IMR-90 (cell line): ENCODE results near the gene CCDC171. TPM values are rescaled to one million over a fixed set of nuclear protein-coding genes. Genes with fewer than 3 reads are reported as not detected.

Experiments used
- ATAC-seq: fragments of 200-7000 bp; cut with Tn5 transposase; 2 replicates; pipeline ENCODE4 v1.9.1; 2020; ENCODE audit warnings: low read depth, mild to moderate bottlenecking, moderate library complexity
- BruUV-seq: library from RNA; stranded (reverse); fragments of 400-500 nt; replicated peaks from 2 replicates; lab custom pipeline; 2021; lab: Mats Ljungman, UMichigan
- CTCF ChIA-PET: fragments of 300-600 bp; formaldehyde crosslinking; extraction: SDS; loops from one replicate; lab custom pipeline; 2021; ENCODE audit warnings: antibody characterized with exemption; lab: Yijun Ruan, JAX
- POLR2A ChIA-PET: fragments of 300-600 bp; sonication (Branson Sonifier 250); formaldehyde crosslinking; loops from one replicate; lab custom pipeline; 2022; ENCODE audit warnings: antibody characterized with exemption; ENCODE audit not compliant: unreplicated experiment; lab: Charles Lee
- DNase-seq: peaks from one replicate; pipeline ENCODE4 v3.0.0; 2013
- H2AFZ ChIP-seq: replicated peaks from 2 replicates; pipeline ENCODE3; 2013; ENCODE audit warnings: low read length, mild to moderate bottlenecking; ENCODE audit not compliant: poor library complexity
- H2AK5ac ChIP-seq: 2 replicates; pipeline ENCODE4 v1.6.1; 2013; ENCODE audit warnings: low read depth, low read length, inconsistent platforms
- H2AK9ac ChIP-seq: replicated peaks from 2 replicates; pipeline ENCODE3; 2013; ENCODE audit warnings: mild to moderate bottlenecking, low read depth, low read length, moderate library complexity; ENCODE audit not compliant: poor library complexity
- H2BK120ac ChIP-seq: 2 replicates; pipeline ENCODE4 v1.6.1; 2013; ENCODE audit warnings: low read depth, low read length, inconsistent platforms
- H2BK15ac ChIP-seq: 3 replicates; pipeline ENCODE4 v1.6.1; 2013; ENCODE audit warnings: low read depth, low read length, inconsistent platforms
- H2BK20ac ChIP-seq: 2 replicates; pipeline ENCODE4 v1.6.1; 2013; ENCODE audit warnings: low read depth, mild to moderate bottlenecking, inconsistent platforms, low read length, moderate library complexity
- H2BK5ac ChIP-seq: 2 replicates; pipeline ENCODE4 v1.6.1; 2013; ENCODE audit warnings: mild to moderate bottlenecking, low read depth, low read length, inconsistent platforms; ENCODE audit not compliant: poor library complexity, severe bottlenecking
- H3K14ac ChIP-seq: replicated peaks from 2 replicates; pipeline ENCODE4 v1.6.1; 2013; ENCODE audit warnings: low read depth, low read length, inconsistent platforms
- H3K18ac ChIP-seq: 2 replicates; pipeline ENCODE4 v1.6.1; 2013; ENCODE audit warnings: low read depth, low read length, control low read depth
- H3K23ac ChIP-seq: 2 replicates; pipeline ENCODE4 v1.6.1; 2013; ENCODE audit warnings: low read depth, low read length, inconsistent platforms
- H3K27ac ChIP-seq: 2 replicates; pipeline ENCODE4 v1.5.1; 2013; ENCODE audit warnings: mild to moderate bottlenecking, control low read depth, low read length; ENCODE audit not compliant: insufficient read depth
- H3K27me3 ChIP-seq: 2 replicates; pipeline ENCODE4 v1.6.1; 2013; ENCODE audit warnings: low read length; ENCODE audit not compliant: control insufficient read depth, insufficient read depth
- H3K36me3 ChIP-seq: 2 replicates; pipeline ENCODE4 v1.6.1; 2013; ENCODE audit warnings: low read length, mixed read lengths; ENCODE audit not compliant: control insufficient read depth, insufficient read depth
- H3K4ac ChIP-seq: 2 replicates; pipeline ENCODE4 v1.6.1; 2013; ENCODE audit warnings: low read depth, low read length, inconsistent platforms
- H3K4me1 ChIP-seq: 2 replicates; pipeline ENCODE4 v1.6.1; 2013; ENCODE audit warnings: low read length, mixed read lengths; ENCODE audit not compliant: control insufficient read depth, insufficient read depth
- H3K4me2 ChIP-seq: 2 replicates; pipeline ENCODE4 v1.6.1; 2013; ENCODE audit warnings: low read depth, mild to moderate bottlenecking, control low read depth, low read length, moderate library complexity
- H3K4me3 ChIP-seq: 2 replicates; pipeline ENCODE4 v1.5.1; 2013; ENCODE audit warnings: low read depth, mild to moderate bottlenecking, control low read depth, low read length, moderate library complexity; ENCODE audit not compliant: insufficient read depth
- H3K56ac ChIP-seq: 2 replicates; pipeline ENCODE4 v1.6.1; 2013; ENCODE audit warnings: low read length, inconsistent platforms; ENCODE audit not compliant: insufficient read depth; ENCODE audit errors: extremely low read depth
- H3K79me1 ChIP-seq, 2 experiments: 2 replicates each; pipeline ENCODE4 v1.6.1; 2013; ENCODE audit warnings: low read length in 2 of 2, inconsistent platforms in 1 of 2, low read depth in 1 of 2
- H3K9ac ChIP-seq: 2 replicates; pipeline ENCODE4 v1.6.1; 2013; ENCODE audit warnings: low read depth, low read length, control low read depth
- H3K9me1 ChIP-seq: 2 replicates; pipeline ENCODE4 v1.6.1; 2013; ENCODE audit warnings: low read length, inconsistent platforms; ENCODE audit not compliant: insufficient read depth
- H3K9me3 ChIP-seq: 2 replicates; pipeline ENCODE4 v1.6.1; 2013; ENCODE audit warnings: low read length; ENCODE audit not compliant: control insufficient read depth, insufficient read depth
- H4K20me1 ChIP-seq: 2 replicates; pipeline ENCODE4 v1.6.1; 2013; ENCODE audit warnings: low read length, inconsistent platforms; ENCODE audit not compliant: insufficient read depth
- H4K5ac ChIP-seq: 2 replicates; pipeline ENCODE4 v1.6.1; 2013; ENCODE audit warnings: mild to moderate bottlenecking, low read depth, low read length, control low read depth
- H4K8ac ChIP-seq, 2 experiments: 2 replicates each; pipeline ENCODE4 v1.6.1; 2013; ENCODE audit warnings: low read depth in 2 of 2, low read length in 2 of 2, control low read depth in 1 of 2, inconsistent platforms in 1 of 2
- H4K91ac ChIP-seq: 2 replicates; pipeline ENCODE4 v1.6.1; 2013; ENCODE audit warnings: low read depth, low read length, inconsistent platforms; ENCODE audit not compliant: insufficient read depth
- BHLHE40 ChIP-seq: fragments of 150-350 bp; IDR thresholded peaks from 2 replicates; pipeline ENCODE4 v1.6.1; 2016; ENCODE audit warnings: mild to moderate bottlenecking, low read depth, low read length
- CEBPB ChIP-seq: IDR thresholded peaks from 2 replicates; pipeline ENCODE4 v1.6.1; 2012; ENCODE audit warnings: low read depth, low read length, improper control_type of control experiment
- CHD1 ChIP-seq: IDR thresholded peaks from 2 replicates; pipeline ENCODE4 v1.6.1; 2012; ENCODE audit warnings: low read depth, low read length, improper control_type of control experiment
- FOS ChIP-seq: fragments of 150-350 bp; IDR thresholded peaks from 2 replicates; pipeline ENCODE4 v1.6.1; 2016; ENCODE audit warnings: low read depth, low read length
- MAZ ChIP-seq: IDR thresholded peaks from 2 replicates; pipeline ENCODE4 v1.6.1; 2012; ENCODE audit warnings: low read depth, mild to moderate bottlenecking, low read length, improper control_type of control experiment, moderate library complexity, borderline replicate concordance
- MXI1 ChIP-seq: IDR thresholded peaks from 2 replicates; pipeline ENCODE4 v1.6.1; 2012; ENCODE audit warnings: low read depth, mild to moderate bottlenecking, low read length, moderate library complexity, borderline replicate concordance
- RAD21 ChIP-seq: IDR thresholded peaks from 2 replicates; pipeline ENCODE4 v1.6.1; 2012; ENCODE audit warnings: low read length, improper control_type of control experiment
- RCOR1 ChIP-seq: IDR thresholded peaks from 2 replicates; pipeline ENCODE4 v1.6.1; 2012; ENCODE audit warnings: mild to moderate bottlenecking, low read length, improper control_type of control experiment; ENCODE audit not compliant: insufficient replicate concordance
- WGBS, 2 experiments: methylation state at CpG; one replicate each; pipeline versions ENCODE4 v1.1.5 to v1.1.7; 2013; ENCODE audit warnings: missing lambda C conversion rate in 2 of 2; ENCODE audit not compliant: insufficient read length in 1 of 2; ENCODE audit errors: extremely low coverage in 2 of 2; 5-methylcytosine and 5-hydroxymethylcytosine counted together
- dilution Hi-C: fragments of 300-500 bp; cut with HindIII; formaldehyde crosslinking; loops from one replicate; pipeline ENCODE4 v1.14.3; 2018; ENCODE audit warnings: low sequenced_read_pairs; ENCODE audit not compliant: unreplicated experiment
- in situ Hi-C: fragments of 300-500 bp; cut with MboI; formaldehyde crosslinking; loops from 3 replicates; pipeline ENCODE4 v1.14.3; 2019; ENCODE audit warnings: low sequenced_read_pairs, inconsistent platforms, mixed read lengths
- intact Hi-C: fragments of 100-400 bp; cut with micrococcal nuclease; formaldehyde crosslinking; loops from 2 replicates; pipeline ENCODE4 v1.10.0; 2022
- polyA plus RNA-seq, 3 experiments: library from polyadenylated mRNA; depleted of rRNA; stranded (reverse); fragments of >200 nt; gene quantifications; 2 replicates each; pipeline ENCODE4 v1.2.3, GENCODE V29; 2012; ENCODE audit warnings: low replicate concordance in 1 of 3
- total RNA-seq: library from RNA; depleted of rRNA; stranded (reverse); fragments of >200 nt; gene quantifications from 2 replicates; pipeline ENCODE4 v1.2.3, GENCODE V29; 2012
- TF ChIP-seq, protein P1 (sequence below): fragments of 150-350 bp; IDR thresholded peaks from 2 replicates; pipeline ENCODE4 v1.6.1; 2017; ENCODE audit warnings: mild to moderate bottlenecking, antibody characterized with exemption, low read length, low read depth
- TF ChIP-seq, protein P2 (sequence below): fragments of 150-350 bp; IDR thresholded peaks from 2 replicates; pipeline ENCODE4 v1.6.1; 2016; ENCODE audit warnings: low read depth, mild to moderate bottlenecking, low read length, moderate library complexity, borderline replicate concordance

The CCDC171 gene
- total and polyA plus RNA-seq, 2 of the 4 experiments (the other 2 are of a cell fraction): 0.63 to 2.2 TPM

DNA sequence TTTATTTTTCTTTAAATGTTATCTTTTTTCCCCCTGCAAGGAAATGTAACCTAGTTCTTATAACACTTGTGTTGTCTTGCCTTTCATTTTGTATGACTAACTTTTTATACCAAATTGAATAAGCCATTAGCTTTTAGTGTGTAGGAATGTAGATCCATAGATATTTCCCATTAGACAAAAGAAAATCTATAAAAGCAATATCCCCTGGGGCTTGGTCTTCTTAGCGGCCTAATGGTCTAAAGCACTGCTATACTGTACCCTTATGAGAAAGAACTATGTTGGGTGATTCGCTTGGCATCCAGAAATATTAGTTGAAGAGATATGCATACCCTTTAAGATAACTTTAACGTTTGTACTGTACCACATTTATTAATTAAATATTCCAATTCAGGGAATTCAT is 289.2 kb downstream of the CCDC171 start:
- no CpG with 5 or more reads among the region's 3 CpGs for WGBS, 2 experiments
- DNase-seq (no peak), ATAC-seq (no peak)
- H4K91ac ChIP-seq: no peak overlapping the region
- no peak overlapping the region for H4K5ac ChIP-seq
- H2AFZ ChIP-seq: no peak overlapping the region
- no peak overlapping the region for H4K8ac ChIP-seq
- TF ChIP-seq, protein P1, sequence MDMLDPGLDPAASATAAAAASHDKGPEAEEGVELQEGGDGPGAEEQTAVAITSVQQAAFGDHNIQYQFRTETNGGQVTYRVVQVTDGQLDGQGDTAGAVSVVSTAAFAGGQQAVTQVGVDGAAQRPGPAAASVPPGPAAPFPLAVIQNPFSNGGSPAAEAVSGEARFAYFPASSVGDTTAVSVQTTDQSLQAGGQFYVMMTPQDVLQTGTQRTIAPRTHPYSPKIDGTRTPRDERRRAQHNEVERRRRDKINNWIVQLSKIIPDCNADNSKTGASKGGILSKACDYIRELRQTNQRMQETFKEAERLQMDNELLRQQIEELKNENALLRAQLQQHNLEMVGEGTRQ: no peak
- no peak for TF ChIP-seq FOS
- no peak for TF ChIP-seq RCOR1
- TF ChIP-seq RAD21: no peak
- TF ChIP-seq, protein P2, sequence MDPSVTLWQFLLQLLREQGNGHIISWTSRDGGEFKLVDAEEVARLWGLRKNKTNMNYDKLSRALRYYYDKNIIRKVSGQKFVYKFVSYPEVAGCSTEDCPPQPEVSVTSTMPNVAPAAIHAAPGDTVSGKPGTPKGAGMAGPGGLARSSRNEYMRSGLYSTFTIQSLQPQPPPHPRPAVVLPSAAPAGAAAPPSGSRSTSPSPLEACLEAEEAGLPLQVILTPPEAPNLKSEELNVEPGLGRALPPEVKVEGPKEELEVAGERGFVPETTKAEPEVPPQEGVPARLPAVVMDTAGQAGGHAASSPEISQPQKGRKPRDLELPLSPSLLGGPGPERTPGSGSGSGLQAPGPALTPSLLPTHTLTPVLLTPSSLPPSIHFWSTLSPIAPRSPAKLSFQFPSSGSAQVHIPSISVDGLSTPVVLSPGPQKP: no peak
- TF ChIP-seq MAZ: no peak
- TF ChIP-seq CHD1: no peak
- TF ChIP-seq MXI1: no peak
- no peak for TF ChIP-seq CEBPB
- no peak for TF ChIP-seq BHLHE40
- dilution Hi-C loops (no loop called here), in situ Hi-C loops (no loop called here), intact Hi-C loops (no loop called here)
- H3K4me3 ChIP-seq: no peak overlapping the region
- H2BK20ac ChIP-seq: no peak overlapping the region
- H3K9me1 ChIP-seq: no peaks in the 10 kb centered on the region
- H3K27ac ChIP-seq: no peak overlapping the region
- no peak overlapping the region for H2BK120ac ChIP-seq
- H3K4me1 ChIP-seq: no peaks in the 10 kb centered on the region
- H3K9ac ChIP-seq: no peak overlapping the region
- no peak overlapping the region for H3K4ac ChIP-seq
- H3K18ac ChIP-seq: no peak overlapping the region
- no peaks in the 10 kb centered on the region for H3K9me3 ChIP-seq
- H2BK15ac ChIP-seq: no peak overlapping the region
- H3K27me3 ChIP-seq: no peaks in the 10 kb centered on the region
- H2BK5ac ChIP-seq: no peak overlapping the region
- H3K56ac ChIP-seq: no peak overlapping the region
- ChIA-PET CTCF (no interaction called here), POLR2A (no interaction called here)
- H2AK5ac ChIP-seq: no peak overlapping the region
- H3K14ac ChIP-seq: no peak overlapping the region
- H3K36me3 ChIP-seq: no peaks in the 10 kb centered on the region
- no TSS peak for BruUV-seq
- no peak overlapping the region for H3K4me2 ChIP-seq
- no peak overlapping the region for H2AK9ac ChIP-seq
- H3K79me1 ChIP-seq: no peaks in the 10 kb centered on the region
- no peak overlapping the region for H3K23ac ChIP-seq
- no peaks in the 10 kb centered on the region for H4K20me1 ChIP-seq
